GM12878 (cell line): ENCODE results near the gene FBXL5. TPM values are rescaled to one million over a fixed set of nuclear protein-coding genes. Genes with fewer than 3 reads are reported as not detected.
A peak's percentile ranks its signal among the peaks of the same experiment; 100 is the strongest.

Source experiments
- ATF3 ChIP-seq: IDR thresholded peaks from 2 replicates; pipeline ENCODE4 v1.6.1; 2011; ENCODE audit warnings: low read depth, mild to moderate bottlenecking, low read length, moderate library complexity, borderline replicate concordance; ENCODE audit errors: extremely low read depth
- BACH1 ChIP-seq: fragments of 450-650 bp; IDR thresholded peaks from 2 replicates; pipeline ENCODE4 v1.6.1; 2017; ENCODE audit warnings: mild to moderate bottlenecking, borderline replicate concordance
- BMI1 ChIP-seq: fragments of 450-650 bp; IDR thresholded peaks from 2 replicates; pipeline ENCODE4 v1.6.1; 2016; ENCODE audit warnings: mild to moderate bottlenecking, moderate library complexity, borderline replicate concordance
- CREM ChIP-seq: IDR thresholded peaks from 2 replicates; pipeline ENCODE4 v1.6.1; 2014; ENCODE audit warnings: antibody characterized with exemption, low read depth
- E2F4 ChIP-seq: IDR thresholded peaks from 2 replicates; pipeline ENCODE4 v1.6.1; 2012; ENCODE audit warnings: low read depth, low read length, improper control_type of control experiment
- HDGF ChIP-seq: fragments of 450-650 bp; IDR thresholded peaks from 2 replicates; pipeline ENCODE4 v1.6.1; 2016; ENCODE audit warnings: antibody characterized with exemption
- KDM1A ChIP-seq: fragments of 200-600 bp; sonication (generic); IDR thresholded peaks from 2 replicates; pipeline ENCODE4 v1.6.1; 2016; ENCODE audit warnings: borderline replicate concordance
- KLF5 ChIP-seq: fragments of 450-650 bp; IDR thresholded peaks from 2 replicates; pipeline ENCODE4 v1.6.1; 2014; ENCODE audit warnings: mild to moderate bottlenecking; ENCODE audit not compliant: partially characterized antibody
- NKRF ChIP-seq: fragments of 450-650 bp; conservative IDR thresholded peaks from 2 replicates; pipeline ENCODE4 v1.6.1; 2017; ENCODE audit warnings: mild to moderate bottlenecking, moderate library complexity
- TARDBP ChIP-seq: IDR thresholded peaks from 2 replicates; pipeline ENCODE4 v1.6.1; 2016; ENCODE audit warnings: borderline replicate concordance
- TCF3 ChIP-seq: IDR thresholded peaks from 2 replicates; pipeline ENCODE4 v1.6.1; 2012; ENCODE audit warnings: low read depth, mild to moderate bottlenecking, low read length, borderline replicate concordance; ENCODE audit not compliant: insufficient read depth
- polyA plus RNA-seq, 11 experiments: library from polyadenylated mRNA; depleted of rRNA in 4 of 11; unstranded in 6 of 11; stranded (reverse) in 5 of 11; fragments of >200 nt; fragmentation: Nextera tagmentation in 4 of 11; fragmentation: Illumina TruSeq in 1 of 11; extraction: Ambion mirVana in 4 of 11; extraction: Trizol in 1 of 11; gene quantifications; 1 replicate in 1 of 11; 2 replicates in 10 of 11; pipeline versions ENCODE4 v1.2.1 to v1.2.3, GENCODE V29; 2011 to 2016; ENCODE audit warnings: inconsistent platforms in 2 of 11, missing spikeins in 2 of 11, low read depth in 1 of 11
- total RNA-seq, 4 experiments: library from RNA; depleted of rRNA in 3 of 4; stranded (reverse); fragments of >200 nt in 3 of 4; fragmentation: Illumina TruSeq in 1 of 4; extraction: Trizol in 1 of 4; gene quantifications; 2 replicates each; pipeline versions ENCODE4 v1.2.1 to v1.2.3, GENCODE V29; 2013 to 2021

FBXL5 gene
- total and polyA plus RNA-seq, 10 of the 15 experiments (the other 5 are each of a cell fraction or from before 2014, with no cell fraction given): 10.1 to 46.2 (median 32.7) TPM

- no peak for TF ChIP-seq ATF3
- peak; percentile 52; the same call in 1 of the 2 replicates for TF ChIP-seq BACH1
- peak; percentile 58; the same call in 1 of the 2 replicates for TF ChIP-seq TARDBP
- peak; percentile 75; the same call in 1 of the 2 replicates for TF ChIP-seq HDGF
- 0 out of 2 replicates have a peak, but pooled peaks have one; percentile 36 for TF ChIP-seq TCF3
- peak; percentile 47; the same call in 1 of the 2 replicates for TF ChIP-seq CREM
- peak; percentile 99 for TF ChIP-seq NKRF
- no peak for TF ChIP-seq BMI1
- TF ChIP-seq E2F4: peak; percentile 100
- TF ChIP-seq KLF5: peak; percentile 72
- no peak for TF ChIP-seq KDM1A
Observed at GRCh38 chr4:15681372-15682241, 26.4 kb upstream of the FBXL5 start, which contains the start of gene FAM200B (continued).
